Measurements from ENCODE around the gene MYH7B.

MYH7B gene

GRCh38 chr20:34986311-34987287, 30.9 kb downstream of the MYH7B start:
- no peak overlapping the region for H3K4me3 ChIP-seq
- DNase-seq (ENCODE audit: low spot score in 2 of 2): no peak
- in situ Hi-C loops (cut with MboI; ENCODE audit: low sequenced_read_pairs): no loop called here
- no peaks in the 10 kb centered on the region for H3K9me3 ChIP-seq
- H3K36me3 ChIP-seq (replicated peaks): no peaks in the 10 kb centered on the region
- H3K4me1 ChIP-seq: peaks cover 12% of the 10 kb centered on the region
- no peaks in the 10 kb centered on the region for H3K27me3 ChIP-seq (ENCODE audit: low read depth)

GRCh38 chr20:34987288-34988190, 31.9 kb downstream of the MYH7B start:
- H3K27me3 ChIP-seq (ENCODE audit: low read depth): no peaks in the 10 kb centered on the region
- no peak for DNase-seq (ENCODE audit: low spot score in 2 of 2)
- in situ Hi-C loops (cut with MboI; ENCODE audit: low sequenced_read_pairs): no loop called here
- H3K4me3 ChIP-seq: no peak overlapping the region
- peaks cover 12% of the 10 kb centered on the region for H3K4me1 ChIP-seq
- no peaks in the 10 kb centered on the region for H3K36me3 ChIP-seq (replicated peaks)
- no peaks in the 10 kb centered on the region for H3K9me3 ChIP-seq

- no peak overlapping the region for H3K4me3 ChIP-seq
- no peak for DNase-seq (ENCODE audit: low spot score in 2 of 2)
- no peaks in the 10 kb centered on the region for H3K36me3 ChIP-seq (replicated peaks)
- in situ Hi-C loops (cut with MboI; ENCODE audit: low sequenced_read_pairs): no loop called here
- no peaks in the 10 kb centered on the region for H3K27me3 ChIP-seq (ENCODE audit: low read depth)
- peaks cover 12% of the 10 kb centered on the region for H3K4me1 ChIP-seq
- H3K9me3 ChIP-seq: no peaks in the 10 kb centered on the region
These were observed 32.5 kb downstream of the MYH7B start for GRCh38 chr20:34988191-34988540.

- in situ Hi-C loops (cut with MboI; ENCODE audit: low sequenced_read_pairs): no loop called here
- Histone ChIP-seq H3K36me3 (replicated peaks) (no peaks in the 10 kb centered on the region), H3K4me3 (no peak overlapping the region), H3K9me3 (no peaks in the 10 kb centered on the region), H3K4me1 (peaks cover 3% of the 10 kb centered on the region), H3K27me3 (ENCODE audit: low read depth) (no peaks in the 10 kb centered on the region)
- DNase-seq (ENCODE audit: low spot score in 2 of 2): no peak
These were observed 33.5 kb downstream of the MYH7B start for GRCh38 chr20:34989118-34989517.

- in situ Hi-C loops (cut with MboI; ENCODE audit: low sequenced_read_pairs): no loop called here
- Histone ChIP-seq H3K36me3 (replicated peaks) (no peaks in the 10 kb centered on the region), H3K4me1 (no peaks in the 10 kb centered on the region), H3K9me3 (no peaks in the 10 kb centered on the region), H3K27me3 (ENCODE audit: low read depth) (no peaks in the 10 kb centered on the region), H3K4me3 (no peak overlapping the region)
- DNase-seq (ENCODE audit: low spot score in 2 of 2): no peak
These were observed 34.0 kb downstream of the MYH7B start for GRCh38 chr20:34989670-34990069.

GRCh38 chr20:34990231-34990630, 34.6 kb downstream of the MYH7B start:
- in situ Hi-C loops (cut with MboI; ENCODE audit: low sequenced_read_pairs): no loop called here
- H3K27me3 ChIP-seq (ENCODE audit: low read depth): no peaks in the 10 kb centered on the region

GRCh38 chr20:34990661-34991214, 35.1 kb downstream of the MYH7B start:
- H3K4me3 ChIP-seq: no peak overlapping the region
- in situ Hi-C loops (cut with MboI; ENCODE audit: low sequenced_read_pairs): no loop called here
- no peaks in the 10 kb centered on the region for H3K9me3 ChIP-seq
- no peaks in the 10 kb centered on the region for H3K36me3 ChIP-seq (replicated peaks)
- DNase-seq (ENCODE audit: low spot score in 2 of 2): no peak
- H3K27me3 ChIP-seq (ENCODE audit: low read depth): no peaks in the 10 kb centered on the region
- no peaks in the 10 kb centered on the region for H3K4me1 ChIP-seq

More at GRCh38 chr20:34990231-34990630, 34.6 kb downstream of the MYH7B start:
- Histone ChIP-seq H3K36me3 (replicated peaks) (no peaks in the 10 kb centered on the region), H3K4me3 (no peak overlapping the region), H3K9me3 (no peaks in the 10 kb centered on the region), H3K4me1 (no peaks in the 10 kb centered on the region)
- no peak for DNase-seq (ENCODE audit: low spot score in 2 of 2)

GRCh38 chr20:34992751-34993417, 37.2 kb downstream of the MYH7B start:
- no peak for DNase-seq (ENCODE audit: low spot score in 2 of 2)
- H3K4me1 ChIP-seq: no peaks in the 10 kb centered on the region

GRCh38 chr20:34993941-34994508, 38.4 kb downstream of the MYH7B start:
- in situ Hi-C loops (cut with MboI; ENCODE audit: low sequenced_read_pairs): no loop called here
- Histone ChIP-seq H3K4me1 (no peaks in the 10 kb centered on the region), H3K27me3 (ENCODE audit: low read depth) (no peaks in the 10 kb centered on the region), H3K4me3 (no peak overlapping the region), H3K36me3 (replicated peaks) (peaks cover 16% of the 10 kb centered on the region), H3K9me3 (no peaks in the 10 kb centered on the region)
- no peak for DNase-seq (ENCODE audit: low spot score in 2 of 2)

More at GRCh38 chr20:34992751-34993417, 37.2 kb downstream of the MYH7B start:
- Histone ChIP-seq H3K36me3 (replicated peaks) (peaks cover 6% of the 10 kb centered on the region; the same call in 1 of the 2 replicates), H3K27me3 (ENCODE audit: low read depth) (no peaks in the 10 kb centered on the region), H3K9me3 (no peaks in the 10 kb centered on the region), H3K4me3 (no peak overlapping the region)
- in situ Hi-C loops (cut with MboI; ENCODE audit: low sequenced_read_pairs): no loop called here

GRCh38 chr20:34994509-34995131, 39.0 kb downstream of the MYH7B start:
- Histone ChIP-seq H3K9me3 (no peaks in the 10 kb centered on the region), H3K4me1 (no peaks in the 10 kb centered on the region)
- in situ Hi-C loops (cut with MboI; ENCODE audit: low sequenced_read_pairs): no loop called here

GRCh38 chr20:34995192-34995591, 39.5 kb downstream of the MYH7B start:
- in situ Hi-C loops (cut with MboI; ENCODE audit: low sequenced_read_pairs): no loop called here
- Histone ChIP-seq H3K27me3 (ENCODE audit: low read depth) (no peaks in the 10 kb centered on the region), H3K36me3 (replicated peaks) (peaks cover 20% of the 10 kb centered on the region), H3K4me3 (no peak overlapping the region), H3K9me3 (no peaks in the 10 kb centered on the region), H3K4me1 (no peaks in the 10 kb centered on the region)
- no peak for DNase-seq (ENCODE audit: low spot score in 2 of 2)

More at GRCh38 chr20:34994509-34995131, 39.0 kb downstream of the MYH7B start:
- no peak overlapping the region for H3K4me3 ChIP-seq
- peaks cover 16% of the 10 kb centered on the region for H3K36me3 ChIP-seq (replicated peaks)
- DNase-seq (ENCODE audit: low spot score in 2 of 2): no peak
- H3K27me3 ChIP-seq (ENCODE audit: low read depth): no peaks in the 10 kb centered on the region

- no peaks in the 10 kb centered on the region for H3K4me1 ChIP-seq
- no peak overlapping the region for H3K4me3 ChIP-seq
- no peaks in the 10 kb centered on the region for H3K27me3 ChIP-seq (ENCODE audit: low read depth)
- H3K9me3 ChIP-seq: no peaks in the 10 kb centered on the region
- no peak for DNase-seq (ENCODE audit: low spot score in 2 of 2)
- in situ Hi-C loops (cut with MboI; ENCODE audit: low sequenced_read_pairs): no loop called here
- peaks cover 22% of the 10 kb centered on the region for H3K36me3 ChIP-seq (replicated peaks)
These were observed 40.0 kb downstream of the MYH7B start for GRCh38 chr20:34995696-34996095.
